Kasumi-1 (cell line): ENCODE results near the gene SH3GL2.

ENCODE experiments used
- DNase-seq, 2 experiments: peaks; one replicate each; lab custom pipeline; 2025; lab: John Stamatoyannopoulos, UW

SH3GL2 gene

GRCh38 chr9:17578911-17579793, at the start of gene SH3GL2:
Gene SH3GL2 (plus strand): TSS chr9:17579066.
- no peak for DNase-seq

DNA sequence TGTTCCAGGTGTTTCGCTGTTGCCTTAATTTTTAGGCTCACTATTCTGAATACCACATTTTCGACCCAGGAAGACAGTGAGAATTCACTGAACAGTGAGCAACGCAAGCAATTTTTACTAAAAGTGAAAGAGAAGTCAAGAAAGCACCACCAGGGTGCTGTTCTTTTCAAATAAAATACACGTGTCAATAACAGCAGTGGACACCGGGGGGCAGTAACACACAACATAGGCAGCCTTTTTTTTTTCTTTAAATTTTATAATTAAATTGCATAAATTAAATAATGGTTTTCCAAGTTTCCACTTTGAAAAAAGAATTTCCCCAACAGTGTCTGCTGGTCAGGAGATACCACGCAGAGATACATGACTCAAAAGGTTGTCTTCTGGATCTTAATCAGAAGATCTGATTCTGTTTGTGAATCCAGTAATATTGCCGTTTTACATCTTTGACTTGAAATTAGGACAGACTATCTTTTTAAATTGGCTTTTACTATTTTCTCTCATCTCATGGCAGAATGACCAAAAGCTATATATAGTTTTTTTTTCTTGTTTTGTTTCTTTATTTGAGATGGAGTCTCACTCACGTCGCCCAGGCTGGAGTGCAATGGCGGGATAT, 47.1 kb upstream of the SH3GL2 start:
- peak; percentile 30 to 42 for DNase-seq

DNA sequence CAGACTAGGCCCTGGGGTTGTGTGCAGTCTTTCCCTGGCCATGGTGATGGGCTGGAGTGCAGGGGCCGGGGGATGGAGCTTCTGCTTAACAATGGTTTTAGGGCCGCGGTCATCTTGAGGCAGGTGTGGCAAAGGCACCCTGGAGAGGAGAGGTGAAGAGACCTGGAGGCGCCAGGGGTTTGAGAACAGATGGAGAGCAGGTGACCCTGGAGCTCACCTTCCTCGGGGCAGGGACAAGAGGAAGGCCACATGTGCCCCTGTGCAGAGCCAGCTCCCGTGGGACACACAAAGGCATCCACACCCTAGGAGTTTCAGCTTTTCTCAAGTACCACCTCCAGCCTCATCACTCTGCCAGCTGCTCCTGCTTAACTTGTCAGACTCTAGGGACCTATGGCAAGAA, 46.4 kb upstream of the SH3GL2 start:
- no peak for DNase-seq

DNA sequence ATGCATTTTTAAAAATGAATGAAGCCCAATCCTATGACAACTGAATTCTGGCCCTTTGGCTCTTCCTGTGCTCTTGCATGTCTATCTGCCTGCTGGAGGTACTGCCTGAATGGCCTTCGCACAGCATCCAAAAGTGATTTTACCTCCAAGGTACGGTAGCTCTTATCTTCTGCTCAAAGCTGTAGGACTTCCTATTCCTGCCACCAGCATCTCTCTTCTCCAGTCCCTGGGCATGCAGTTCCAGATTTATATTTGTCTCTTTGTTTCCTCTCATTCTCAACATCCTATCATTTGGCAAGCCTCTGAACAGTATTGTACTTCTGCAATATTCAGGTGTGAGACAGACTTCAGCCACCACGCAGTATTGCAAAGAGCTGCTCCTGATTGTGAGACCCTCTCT, 43.7 kb upstream of the SH3GL2 start:
- DNase-seq = no peak

GRCh38 chr9:17536027-17536426, 42.8 kb upstream of the SH3GL2 start:
- no peak for DNase-seq

DNA sequence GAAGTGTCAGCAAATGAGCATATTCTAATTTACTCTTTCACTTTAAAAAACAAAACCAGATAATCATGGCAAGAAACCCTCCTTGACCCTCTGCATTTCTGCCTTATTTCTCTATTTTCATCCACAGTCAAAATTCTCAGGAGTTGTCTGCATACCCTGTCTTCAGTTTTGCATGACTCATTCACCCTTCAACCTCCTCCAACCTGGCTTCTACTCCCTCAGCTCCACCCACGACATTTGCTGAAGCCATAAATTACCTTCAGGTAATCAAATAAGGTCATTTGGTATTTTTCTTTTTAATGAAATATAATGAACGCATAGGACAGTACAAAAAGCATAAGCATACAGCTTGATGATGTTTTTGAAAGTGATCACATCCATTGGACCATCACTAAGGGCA, 27.8 kb upstream of the SH3GL2 start:
- no peak for DNase-seq

DNA sequence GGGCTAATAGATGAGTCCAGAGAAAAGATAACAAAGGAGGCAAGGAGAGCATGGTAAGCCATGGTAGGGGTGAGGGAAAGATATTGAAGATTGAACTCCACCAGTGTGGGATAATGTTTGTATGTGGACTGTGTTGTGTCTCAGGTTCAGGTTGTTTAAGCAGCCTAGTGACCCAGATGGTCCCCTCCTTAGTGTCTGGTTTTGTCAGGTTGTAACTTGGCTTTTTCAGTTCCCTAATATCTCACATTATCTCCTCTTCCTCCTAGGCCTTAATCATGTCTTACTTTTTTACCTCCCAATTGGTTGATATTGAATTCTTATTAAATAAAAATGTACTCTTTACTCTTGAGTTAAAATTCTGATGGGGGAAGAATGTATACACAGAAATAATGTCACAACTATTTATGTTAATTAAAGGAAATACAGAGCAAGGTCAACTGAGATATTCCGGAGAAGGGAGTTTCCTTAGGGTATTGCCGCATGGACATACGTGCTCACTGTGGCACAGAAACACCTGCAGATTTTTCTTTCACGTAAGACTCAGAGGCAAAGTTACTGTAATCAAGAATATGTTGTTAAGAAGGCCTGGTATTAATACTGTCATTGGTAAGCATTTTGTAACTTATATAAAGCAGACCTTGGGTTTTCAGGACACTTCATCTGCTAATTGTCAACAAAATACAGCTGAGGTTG, 23.4 kb upstream of the SH3GL2 start:
- DNase-seq = no peak

DNA sequence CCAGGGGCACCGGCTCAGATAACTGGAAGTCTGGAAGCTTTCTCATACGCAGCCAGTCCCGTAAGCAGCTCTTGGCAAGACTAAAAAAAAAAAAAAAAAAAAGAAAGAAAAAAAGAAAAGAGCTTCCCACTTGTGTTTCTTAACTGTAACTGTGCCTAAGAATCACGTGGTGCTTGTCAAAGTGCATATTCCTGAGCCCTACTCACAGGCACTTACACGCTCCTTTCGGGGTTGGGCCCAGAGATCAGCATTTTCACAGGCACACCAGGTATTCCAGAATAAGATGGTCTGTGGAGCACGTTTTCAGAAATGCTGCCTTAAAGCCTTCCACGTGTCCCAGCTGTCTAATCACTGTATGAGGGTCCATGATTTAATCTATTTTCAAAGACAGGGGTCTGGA, 22.6 kb upstream of the SH3GL2 start:
- no peak for DNase-seq

- no peak for DNase-seq
Observed at GRCh38 chr9:17556935-17557334, 21.9 kb upstream of the SH3GL2 start.

DNA sequence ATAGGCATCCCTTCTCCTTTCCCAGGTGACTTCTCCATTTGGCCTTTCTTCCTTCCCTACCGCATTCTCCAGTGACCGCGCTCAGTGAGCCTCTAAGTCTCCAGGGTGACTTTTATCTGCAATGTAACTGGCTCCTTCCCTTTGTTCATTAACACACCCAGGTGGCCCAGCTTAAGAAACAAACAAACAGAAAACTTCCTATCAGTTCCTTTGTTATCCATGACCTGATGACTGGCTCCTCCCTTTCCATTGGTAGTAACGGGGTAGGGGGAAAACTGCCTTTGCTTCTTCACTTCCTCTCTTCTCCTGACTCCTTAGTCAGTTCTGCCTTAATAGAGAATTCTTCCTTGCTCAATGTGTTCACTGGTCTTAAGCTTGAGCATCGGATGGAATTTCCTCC, 7.0 kb upstream of the SH3GL2 start:
- DNase-seq = no peak

DNA sequence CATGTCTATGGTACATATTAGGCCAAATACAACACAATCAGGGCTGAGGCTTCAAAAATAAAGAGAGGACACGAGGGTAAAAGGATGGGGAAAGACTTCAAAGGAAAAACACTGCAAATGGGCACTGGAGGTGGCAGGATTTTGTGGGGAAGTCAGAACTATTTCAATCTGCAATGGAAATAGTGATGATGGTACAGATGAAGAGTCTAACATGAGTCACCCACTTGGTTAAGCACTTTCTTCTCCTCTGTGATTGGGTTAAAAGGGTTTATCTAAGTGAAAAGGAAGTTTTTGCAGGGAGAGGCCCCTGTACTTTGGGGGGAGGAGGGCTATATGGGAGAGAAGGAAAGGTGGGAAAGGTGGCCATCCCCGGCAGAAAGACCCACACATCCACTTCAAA, 4.5 kb upstream of the SH3GL2 start:
- no peak for DNase-seq

DNA sequence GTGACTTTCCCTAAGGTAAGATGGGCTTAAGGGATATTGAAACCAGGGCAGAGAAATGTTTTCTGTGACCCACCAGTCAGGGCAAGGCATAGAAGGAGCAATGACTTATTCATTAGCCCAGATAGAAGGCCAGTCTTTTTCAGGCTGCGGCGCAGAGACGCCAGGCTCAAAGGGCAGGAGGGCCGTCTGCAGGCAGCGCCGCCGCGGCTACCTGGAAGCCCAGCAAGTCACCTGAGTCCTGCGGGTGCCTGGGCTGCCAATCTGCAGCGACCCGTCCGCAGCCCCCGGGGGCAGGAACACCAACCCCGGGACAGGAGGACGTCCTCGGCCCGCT, 322 bp upstream of the SH3GL2 start:
- no peak for DNase-seq

- DNase-seq = no peak
Observed at GRCh38 chr9:17580119-17580518, 1.3 kb downstream of the SH3GL2 start.

- DNase-seq = no peak
Observed at GRCh38 chr9:17587113-17587512, 8.2 kb downstream of the SH3GL2 start.

- DNase-seq = no peak
Observed at GRCh38 chr9:17588395-17588794, 9.5 kb downstream of the SH3GL2 start.

- no peak for DNase-seq
Observed at GRCh38 chr9:17588941-17589340, 10.1 kb downstream of the SH3GL2 start.

GRCh38 chr9:17589771-17590170, 10.9 kb downstream of the SH3GL2 start:
- no peak for DNase-seq

DNA sequence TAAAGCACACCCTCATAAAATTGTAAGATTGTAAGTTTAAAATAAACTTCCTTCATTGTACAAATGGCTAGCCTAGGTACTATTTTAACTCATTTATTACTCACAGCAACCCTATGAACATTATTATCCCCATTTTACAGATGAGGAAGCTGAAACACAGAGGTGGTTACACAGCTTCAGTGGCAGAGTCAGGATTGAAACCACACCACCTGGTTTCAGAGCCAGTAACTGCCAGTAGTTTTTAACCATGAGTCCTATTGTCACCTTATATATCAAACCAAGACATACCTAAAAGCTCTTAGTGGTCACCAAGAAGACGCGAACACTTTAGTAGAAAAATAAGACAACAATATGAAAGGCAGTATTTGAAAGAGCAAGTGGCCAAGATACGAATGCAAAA, 16.1 kb downstream of the SH3GL2 start:
- no peak for DNase-seq

DNA sequence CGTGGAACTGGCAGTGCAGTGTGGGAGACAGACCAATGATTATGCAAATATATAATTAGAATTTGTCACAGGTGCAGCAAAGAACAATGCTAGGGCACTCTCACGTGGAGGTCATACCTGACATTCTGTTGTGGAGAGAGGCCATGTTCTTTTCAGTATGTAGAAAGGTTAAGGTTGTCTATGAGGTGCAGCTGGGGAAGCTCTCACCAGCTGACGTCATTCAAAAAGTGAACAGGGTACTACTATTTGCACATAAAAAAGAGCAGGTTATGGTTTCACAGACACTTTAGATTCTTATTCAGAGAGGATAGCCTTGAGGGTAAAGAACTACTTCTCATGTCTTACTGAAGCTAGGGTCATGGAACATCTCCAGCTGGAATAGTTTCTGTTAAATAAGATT, 19.1 kb downstream of the SH3GL2 start:
- DNase-seq = no peak

GRCh38 chr9:17600962-17601593, 22.2 kb downstream of the SH3GL2 start:
- peak; percentile 21 to 40 for DNase-seq

DNA sequence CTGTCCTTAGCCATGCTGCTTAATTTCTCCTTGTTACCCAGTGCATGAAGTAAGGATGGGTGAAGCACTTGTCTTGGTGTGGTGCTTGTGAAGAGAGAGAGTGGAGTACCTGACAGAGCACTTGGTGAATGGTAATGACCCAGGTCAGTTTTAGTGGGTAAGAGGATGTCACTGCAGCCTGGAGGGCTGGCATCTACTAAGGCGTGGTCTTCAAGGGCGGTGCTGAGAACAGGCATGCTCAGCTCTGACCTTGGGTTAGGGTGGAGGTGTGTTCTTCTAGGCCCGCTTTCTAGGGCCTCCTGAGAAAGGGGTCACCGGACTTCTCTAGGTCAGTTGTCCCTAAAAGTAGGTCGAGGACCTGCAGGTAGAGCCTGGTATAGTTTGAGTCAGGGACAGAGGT, 25.7 kb downstream of the SH3GL2 start:
- no peak for DNase-seq

DNA sequence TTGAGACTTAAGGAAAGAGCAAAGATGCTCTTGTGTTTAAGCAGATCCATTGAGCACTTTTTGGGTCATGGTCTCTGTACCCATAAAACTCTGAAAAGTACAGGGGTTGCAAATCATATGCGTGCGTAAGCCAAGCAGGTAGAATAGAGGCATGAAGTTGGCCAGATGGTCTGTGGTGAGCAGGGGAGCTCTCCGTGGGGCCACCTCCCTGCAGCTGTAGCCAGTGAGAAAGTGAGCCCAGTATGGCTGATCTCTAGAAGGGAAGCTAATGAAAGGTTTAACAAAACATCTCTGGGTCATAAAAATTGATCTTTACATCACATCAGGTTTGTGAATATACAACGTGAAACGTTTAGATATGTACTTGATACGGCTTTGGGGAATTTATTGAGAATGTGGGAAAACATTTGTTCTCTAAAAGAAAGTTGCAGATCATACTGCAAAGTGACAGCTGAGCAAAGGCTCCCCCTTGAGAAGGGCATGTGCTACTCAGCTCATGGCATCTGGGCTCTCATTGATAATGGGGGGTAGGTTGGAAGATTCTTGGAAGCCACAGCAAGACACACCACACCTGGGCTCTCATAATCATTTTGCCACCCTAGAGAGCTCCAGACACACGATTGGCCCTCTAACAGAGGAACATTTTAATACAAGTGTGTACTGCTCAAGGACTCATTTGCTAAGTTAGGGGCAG, 30.6 kb downstream of the SH3GL2 start:
- DNase-seq = no peak
